A549 (cell line): ENCODE measurements around the gene UNC79.

ENCODE experiments used
- CTCF ChIP-seq: fragments of >200 bp; sonication (Bioruptor Twin); formaldehyde crosslinking; IDR thresholded peaks from 3 replicates; pipeline ENCODE4 v1.5.1; 2016
- FOSL2 ChIP-seq, 2 experiments: fragments of 450-650 bp in 1 of 2; fragments of >200 bp in 1 of 2; sonication (Bioruptor Twin) in 1 of 2; formaldehyde crosslinking; IDR thresholded peaks; 2 replicates each; pipeline versions ENCODE4 v1.5.0 to v1.6.1; 2016 to 2020; ENCODE audit warnings: mild to moderate bottlenecking in 1 of 2, moderate library complexity in 1 of 2
- JUN ChIP-seq, 2 experiments: fragments of >200 bp; sonication (Bioruptor Twin); formaldehyde crosslinking; IDR thresholded peaks; 2 replicates in 1 of 2; 3 replicates in 1 of 2; pipeline ENCODE4 v1.6.1; 2016 to 2017
- KDM1A ChIP-seq: fragments of 200-600 bp; sonication (generic); IDR thresholded peaks from 2 replicates; pipeline ENCODE4 v1.6.1; 2016; ENCODE audit warnings: low read depth, mild to moderate bottlenecking
- MAX ChIP-seq: IDR thresholded peaks from 2 replicates; pipeline ENCODE4 v1.6.1; 2012
- MAZ ChIP-seq: fragments of 150-350 bp; IDR thresholded peaks from 2 replicates; pipeline ENCODE4 v1.6.1; 2014; ENCODE audit warnings: antibody characterized with exemption, low read depth, low read length, borderline replicate concordance
- POLR2A ChIP-seq: IDR thresholded peaks from 2 replicates; pipeline ENCODE4 v1.6.1; 2012; ENCODE audit warnings: mild to moderate bottlenecking, low read length
- RCOR1 ChIP-seq: fragments of 150-350 bp; IDR thresholded peaks from 2 replicates; pipeline ENCODE4 v1.6.1; 2014; ENCODE audit warnings: antibody characterized with exemption, low read length, low read depth
- RNF2 ChIP-seq: fragments of 200-600 bp; sonication (generic); IDR thresholded peaks from 2 replicates; pipeline ENCODE4 v1.6.1; 2016; ENCODE audit warnings: low read depth, mild to moderate bottlenecking, antibody characterized with exemption, moderate library complexity, borderline replicate concordance
- SREBF2 ChIP-seq: fragments of 450-650 bp; IDR thresholded peaks from 2 replicates; pipeline ENCODE4 v1.6.1; 2014; ENCODE audit warnings: mild to moderate bottlenecking, moderate library complexity
- ZSCAN20 ChIP-seq: fragments of 250-450 bp; sonication (Bioruptor Pico); IDR thresholded peaks from 2 replicates; pipeline ENCODE4 v1.8.0; 2022; ENCODE audit warnings: mild to moderate bottlenecking, moderate library complexity

DNA sequence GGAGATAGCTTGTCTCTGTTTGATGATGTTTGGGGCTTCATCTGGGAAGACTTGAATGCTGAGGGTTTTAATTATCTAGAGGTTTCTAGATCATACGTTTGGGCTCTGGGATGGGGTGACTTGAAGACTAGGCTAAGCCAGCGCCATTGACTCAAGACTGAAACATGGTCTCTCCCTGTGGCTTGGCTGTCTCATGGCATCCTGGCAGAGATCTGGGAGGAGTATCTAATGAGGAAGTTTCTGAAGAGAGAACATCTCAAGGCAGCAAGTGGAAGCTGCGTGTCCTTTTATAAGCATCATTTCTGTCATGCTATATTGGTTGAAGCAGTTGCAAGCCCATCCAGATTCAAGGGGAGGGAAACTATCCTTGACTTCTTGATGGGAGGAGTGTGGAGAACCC is 104.8 kb downstream of the UNC79 start:
- TF ChIP-seq SREBF2 (no peak), CTCF (no peak), MAZ (no peak), POLR2A (no peak), MAX (no peak), FOSL2 (IDR thresholded peaks at IDR 0.05) (no peak), FOSL2 (CRISPR knock-in tag; IDR thresholded peaks at IDR 0.05) (no peak), KDM1A (no peak), RNF2 (no peak), RCOR1 (no peak), ZSCAN20 (no peak), JUN (IDR thresholded peaks at IDR 0.05) (no peak)
